Amniotic stem cell (primary cell): ENCODE data around the gene SP5.
"Not testable (repeated sequence)": the region's sequence is repeated elsewhere in the genome, so short reads cannot be mapped to it uniquely, and the experiment has no call there.

Experiments used
- DNase-seq: peaks from one replicate; lab custom pipeline; 2025; lab: John Stamatoyannopoulos, UW

The SP5 gene

GRCh38 chr2:170715062-170715931 lies at the start of gene SP5:
Gene SP5 (plus strand): TSS chr2:170715337. CDS start chr2:170715513, 176 bp downstream.
- DNase-seq = no peak

GRCh38 chr2:170665743-170666142 lies 49.4 kb upstream of the SP5 start:
- no peak for DNase-seq

GRCh38 chr2:170669909-170670308 lies 45.2 kb upstream of the SP5 start:
- DNase-seq = no peak

GRCh38 chr2:170670651-170671050 lies 44.5 kb upstream of the SP5 start:
- DNase-seq = no peak

GRCh38 chr2:170671079-170671478 lies 44.1 kb upstream of the SP5 start:
- no peak for DNase-seq

GRCh38 chr2:170674282-170674681 lies 40.9 kb upstream of the SP5 start:
- DNase-seq = not testable (repeated sequence)

GRCh38 chr2:170675701-170676100 lies 39.4 kb upstream of the SP5 start:
- no peak for DNase-seq

- no peak for DNase-seq
Observed at GRCh38 chr2:170679607-170680079, 35.5 kb upstream of the SP5 start.

GRCh38 chr2:170680172-170680941 lies 34.8 kb upstream of the SP5 start:
- DNase-seq = no peak

GRCh38 chr2:170681311-170681710 lies 33.8 kb upstream of the SP5 start:
- DNase-seq = no peak

GRCh38 chr2:170685591-170685990 lies 29.5 kb upstream of the SP5 start:
- DNase-seq = no peak

- DNase-seq = no peak
Observed at GRCh38 chr2:170689481-170689880, 25.7 kb upstream of the SP5 start.

GRCh38 chr2:170690640-170691039 lies 24.5 kb upstream of the SP5 start:
- DNase-seq = no peak

- no peak for DNase-seq
Observed at GRCh38 chr2:170694316-170694715, 20.8 kb upstream of the SP5 start.

- DNase-seq = no peak
Observed at GRCh38 chr2:170695521-170696410, 19.4 kb upstream of the SP5 start.

- no peak for DNase-seq
Observed at GRCh38 chr2:170696948-170697347, 18.2 kb upstream of the SP5 start.

- DNase-seq = no peak
Observed at GRCh38 chr2:170701011-170701410, 14.1 kb upstream of the SP5 start.

- no peak for DNase-seq
Observed at GRCh38 chr2:170703776-170704476, 11.2 kb upstream of the SP5 start.

- no peak for DNase-seq
Observed at GRCh38 chr2:170707821-170708795, 7.0 kb upstream of the SP5 start.

- DNase-seq = no peak
Observed at GRCh38 chr2:170710609-170710979, 4.5 kb upstream of the SP5 start.
